GM12874 (cell line): ENCODE results near the gene CAMTA1.

Experiments
- TF ChIP-seq, protein P1 (sequence below): IDR thresholded peaks from 2 replicates; pipeline ENCODE4 v1.5.1; 2011; ENCODE audit warnings: low read depth, mild to moderate bottlenecking, control low read depth, low read length, moderate library complexity; ENCODE audit not compliant: insufficient read depth

Gene CAMTA1

DNA sequence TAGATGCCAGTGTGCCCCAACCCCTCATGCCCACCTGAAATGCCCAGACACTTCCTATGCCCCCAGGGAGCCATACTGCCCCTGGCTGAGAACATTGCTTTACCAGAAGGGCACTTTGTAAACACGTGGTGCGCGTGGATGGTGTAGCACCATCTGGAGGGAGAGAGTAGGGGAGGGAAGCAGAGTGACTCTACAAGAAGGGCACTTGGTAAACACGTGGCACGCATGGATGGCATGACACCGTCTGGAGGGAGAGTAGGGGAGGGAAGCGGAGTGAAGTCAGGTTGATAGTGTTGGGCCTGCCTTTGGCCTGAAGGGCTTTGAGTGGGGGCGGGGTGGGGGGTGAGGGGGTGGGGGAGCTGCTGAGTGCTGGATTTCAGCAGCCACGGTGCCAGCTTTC is 661.8 kb downstream of the CAMTA1 start:
- TF ChIP-seq, protein P1, sequence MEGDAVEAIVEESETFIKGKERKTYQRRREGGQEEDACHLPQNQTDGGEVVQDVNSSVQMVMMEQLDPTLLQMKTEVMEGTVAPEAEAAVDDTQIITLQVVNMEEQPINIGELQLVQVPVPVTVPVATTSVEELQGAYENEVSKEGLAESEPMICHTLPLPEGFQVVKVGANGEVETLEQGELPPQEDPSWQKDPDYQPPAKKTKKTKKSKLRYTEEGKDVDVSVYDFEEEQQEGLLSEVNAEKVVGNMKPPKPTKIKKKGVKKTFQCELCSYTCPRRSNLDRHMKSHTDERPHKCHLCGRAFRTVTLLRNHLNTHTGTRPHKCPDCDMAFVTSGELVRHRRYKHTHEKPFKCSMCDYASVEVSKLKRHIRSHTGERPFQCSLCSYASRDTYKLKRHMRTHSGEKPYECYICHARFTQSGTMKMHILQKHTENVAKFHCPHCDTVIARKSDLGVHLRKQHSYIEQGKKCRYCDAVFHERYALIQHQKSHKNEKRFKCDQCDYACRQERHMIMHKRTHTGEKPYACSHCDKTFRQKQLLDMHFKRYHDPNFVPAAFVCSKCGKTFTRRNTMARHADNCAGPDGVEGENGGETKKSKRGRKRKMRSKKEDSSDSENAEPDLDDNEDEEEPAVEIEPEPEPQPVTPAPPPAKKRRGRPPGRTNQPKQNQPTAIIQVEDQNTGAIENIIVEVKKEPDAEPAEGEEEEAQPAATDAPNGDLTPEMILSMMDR: no peak

DNA sequence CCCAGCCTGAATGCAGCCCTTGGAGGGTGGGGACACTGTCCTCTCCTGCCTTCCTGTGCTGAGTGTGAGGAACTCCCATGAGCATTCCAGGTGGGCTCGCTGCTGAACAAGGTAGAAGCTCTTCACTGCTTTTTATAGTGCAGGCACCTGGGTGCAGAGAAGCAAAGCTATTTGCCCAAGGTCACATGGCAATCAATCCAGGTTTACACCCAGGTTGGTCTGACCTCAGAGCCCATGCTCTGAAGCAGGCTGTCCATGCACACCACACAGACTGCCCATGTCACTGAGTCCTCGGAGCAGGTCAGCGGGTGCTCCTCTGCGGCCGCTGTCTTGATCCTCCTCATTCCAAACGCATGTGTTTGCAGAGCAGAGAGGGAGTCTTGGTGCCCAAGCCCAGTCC is 662.5 kb downstream of the CAMTA1 start:
- TF ChIP-seq, protein P1: no peak

DNA sequence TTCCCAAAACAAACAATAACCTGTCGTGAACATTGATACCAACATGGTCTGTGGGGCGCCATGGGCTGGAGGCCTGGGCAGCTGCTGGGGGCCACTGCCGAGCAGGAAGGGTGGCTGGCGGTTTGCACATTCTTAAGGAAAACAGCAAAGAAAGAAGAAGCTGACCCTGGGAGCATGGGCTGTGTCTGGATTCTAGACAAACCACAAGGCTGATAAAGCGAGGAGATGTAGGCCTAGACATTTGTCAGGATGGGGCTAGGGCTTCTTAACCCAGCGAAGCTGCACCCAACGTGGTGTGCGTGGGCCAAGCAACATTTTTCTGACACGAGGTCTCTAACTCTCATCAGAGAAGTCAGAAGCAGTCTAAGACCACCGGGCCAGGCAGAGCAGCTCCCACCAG is 663.7 kb downstream of the CAMTA1 start:
- TF ChIP-seq, protein P1: no peak

DNA sequence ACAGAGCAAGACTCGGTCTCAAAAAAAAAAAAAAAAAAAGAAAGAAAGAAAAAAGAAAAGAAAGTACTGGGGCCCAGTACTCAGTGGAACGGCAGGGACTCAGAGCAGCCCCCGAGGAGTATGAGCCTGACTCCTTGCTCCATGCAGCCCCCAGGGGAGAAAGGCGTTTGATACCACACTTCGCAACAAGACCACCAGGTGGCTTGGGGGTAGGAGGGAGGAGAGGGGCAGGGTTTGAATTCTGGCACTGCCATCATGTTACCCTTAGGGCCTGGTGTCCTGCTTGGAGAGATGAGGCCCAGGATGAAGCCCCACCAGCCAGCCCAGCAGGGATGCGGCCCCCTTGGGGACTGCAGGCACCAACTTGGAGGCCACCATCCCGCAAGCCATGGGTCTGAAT is 664.5 kb downstream of the CAMTA1 start:
- TF ChIP-seq, protein P1: no peak

DNA sequence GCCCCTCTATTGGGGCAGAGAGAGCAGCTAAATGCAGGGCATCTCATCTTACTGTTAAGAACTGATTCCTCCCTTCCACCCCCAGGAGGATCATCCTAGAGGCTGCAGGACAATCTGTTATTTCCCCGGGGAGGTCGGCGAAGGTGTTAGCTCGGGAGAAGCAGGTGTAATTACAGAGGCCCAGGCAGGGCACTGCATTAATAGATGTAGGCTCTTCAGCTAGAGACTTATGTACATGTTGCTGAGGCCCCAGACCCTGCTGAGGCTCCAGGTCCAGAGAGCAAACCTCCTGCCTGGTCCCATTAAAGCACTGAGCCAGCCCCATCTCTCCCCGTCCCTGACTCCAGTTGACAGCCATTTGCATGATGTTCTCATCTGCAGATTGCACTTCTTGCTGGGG is 665.6 kb downstream of the CAMTA1 start:
- TF ChIP-seq, protein P1: no peak

DNA sequence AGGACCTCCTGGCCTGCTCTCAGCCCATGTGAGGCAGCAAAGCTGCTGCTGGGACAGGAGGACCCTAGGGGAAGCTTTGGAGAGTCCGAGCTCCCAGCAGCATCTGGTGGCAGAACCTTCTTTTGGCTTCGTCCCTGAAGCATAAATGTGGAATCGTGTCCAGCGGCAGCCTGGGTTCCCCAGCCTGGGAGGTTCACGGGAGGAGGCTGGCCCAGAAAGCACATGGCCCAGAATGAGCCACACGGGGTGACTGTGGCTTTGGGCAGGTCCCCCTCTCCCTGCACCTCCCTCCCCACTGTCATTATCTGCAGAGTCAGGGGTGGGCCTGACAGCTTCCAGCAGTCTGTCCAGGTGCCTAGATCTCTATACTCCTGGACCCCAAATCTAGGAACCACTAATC is 667.8 kb downstream of the CAMTA1 start:
- TF ChIP-seq, protein P1: no peak

DNA sequence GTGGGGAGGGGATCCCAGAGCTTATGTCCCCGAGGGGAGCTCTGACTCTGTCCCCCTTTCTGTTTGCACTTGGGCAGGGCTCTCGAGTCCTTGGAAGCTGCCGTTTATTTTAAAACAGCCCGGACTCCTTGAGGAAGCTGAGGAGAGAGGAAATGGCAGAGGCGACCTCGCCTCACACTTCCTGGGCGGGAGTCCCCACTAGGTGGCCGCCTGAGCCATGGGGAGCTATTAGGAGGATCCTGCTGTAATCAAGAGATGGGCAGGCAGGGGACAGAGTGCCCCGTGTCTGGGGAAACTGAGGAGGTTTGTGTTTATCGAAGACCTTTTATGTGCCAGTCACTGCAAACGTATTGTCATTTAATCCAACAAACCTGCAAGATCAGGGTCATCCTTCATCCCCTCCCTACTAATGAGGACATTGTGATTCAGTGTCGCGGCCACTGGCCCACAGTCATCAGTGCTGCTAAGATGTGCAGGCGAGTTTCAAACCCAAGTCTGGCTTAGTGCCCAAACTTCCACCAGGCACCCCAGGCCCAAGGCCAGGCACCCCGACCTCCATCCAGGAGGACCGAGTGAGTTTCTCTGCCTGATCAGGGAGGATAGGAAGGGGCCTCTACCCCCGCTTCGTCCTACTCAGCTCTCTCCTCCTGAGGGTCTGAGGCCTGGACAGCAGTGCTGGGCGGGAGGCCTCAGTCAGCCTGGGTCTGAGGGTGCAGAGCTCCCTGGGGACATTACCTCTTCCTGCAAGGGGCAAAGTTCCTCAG is 669.0 kb downstream of the CAMTA1 start:
- TF ChIP-seq, protein P1: 0 out of 2 replicates have a peak, but pooled peaks have one; percentile 16
